Adipocyte (in vitro differentiated cells): Measurements from ENCODE around the gene SPSB4.

ENCODE experiments used
- DNase-seq: peaks from one replicate; pipeline ENCODE4 v3.0.0-alpha.2; 2015; ENCODE audit warnings: low read depth
- H3K27me3 ChIP-seq: replicated peaks from 2 replicates; pipeline ENCODE4 v1.7.0; 2013; ENCODE audit warnings: mild to moderate bottlenecking, low read length, moderate library complexity; ENCODE audit not compliant: control insufficient read depth, insufficient read depth
- H3K36me3 ChIP-seq: 2 replicates; pipeline ENCODE4 v1.7.0; 2013; ENCODE audit warnings: low read length, mild to moderate bottlenecking, moderate library complexity; ENCODE audit not compliant: control insufficient read depth, insufficient read depth, severe bottlenecking
- H3K4me1 ChIP-seq: 2 replicates; pipeline ENCODE4 v1.7.0; 2013; ENCODE audit warnings: mild to moderate bottlenecking, low read length, moderate library complexity; ENCODE audit not compliant: control insufficient read depth, insufficient read depth
- H3K4me3 ChIP-seq: 2 replicates; pipeline ENCODE4 v1.7.0; 2013; ENCODE audit warnings: mild to moderate bottlenecking, low read length, moderate library complexity
- H3K9ac ChIP-seq: 2 replicates; pipeline ENCODE4 v1.7.0; 2013; ENCODE audit warnings: mild to moderate bottlenecking, low read length, moderate library complexity
- H3K9me3 ChIP-seq: 2 replicates; pipeline ENCODE4 v1.7.0; 2013; ENCODE audit warnings: mild to moderate bottlenecking, low read length, moderate library complexity; ENCODE audit not compliant: control insufficient read depth

SPSB4 gene

GRCh38 chr3:141176775-141177174 is 125.6 kb downstream of the SPSB4 start:
- H3K4me1 ChIP-seq = no peaks in the 10 kb centered on the region
- no peak overlapping the region for H3K4me3 ChIP-seq
- no peak for DNase-seq
- no peaks in the 10 kb centered on the region for H3K36me3 ChIP-seq
- peaks cover 13% of the 10 kb centered on the region for H3K9me3 ChIP-seq
- peaks cover 10% of the 10 kb centered on the region for H3K27me3 ChIP-seq
- no peak overlapping the region for H3K9ac ChIP-seq

GRCh38 chr3:141178026-141178425 is 126.9 kb downstream of the SPSB4 start:
- Histone ChIP-seq H3K9me3 (peaks cover 13% of the 10 kb centered on the region), H3K27me3 (peaks cover 14% of the 10 kb centered on the region), H3K4me1 (no peaks in the 10 kb centered on the region), H3K9ac (no peak overlapping the region), H3K36me3 (no peaks in the 10 kb centered on the region), H3K4me3 (no peak overlapping the region)
- no peak for DNase-seq

GRCh38 chr3:141178551-141178950 is 127.4 kb downstream of the SPSB4 start:
- Histone ChIP-seq H3K9ac (no peak overlapping the region), H3K4me1 (no peaks in the 10 kb centered on the region), H3K4me3 (no peak overlapping the region), H3K36me3 (no peaks in the 10 kb centered on the region), H3K27me3 (peaks cover 14% of the 10 kb centered on the region), H3K9me3 (peaks cover 13% of the 10 kb centered on the region)
- no peak for DNase-seq

GRCh38 chr3:141179983-141180382 is 128.8 kb downstream of the SPSB4 start:
- DNase-seq = no peak
- H3K9ac ChIP-seq = no peak overlapping the region

GRCh38 chr3:141181196-141181595 is 130.0 kb downstream of the SPSB4 start:
- H3K4me3 ChIP-seq = no peak overlapping the region
- H3K9ac ChIP-seq = no peak overlapping the region
- H3K27me3 ChIP-seq = peaks cover 19% of the 10 kb centered on the region
- H3K36me3 ChIP-seq = no peaks in the 10 kb centered on the region
- no peak for DNase-seq
- no peaks in the 10 kb centered on the region for H3K4me1 ChIP-seq
- peaks cover 13% of the 10 kb centered on the region for H3K9me3 ChIP-seq

More at GRCh38 chr3:141179983-141180382, 128.8 kb downstream of the SPSB4 start:
- no peaks in the 10 kb centered on the region for H3K4me1 ChIP-seq
- no peaks in the 10 kb centered on the region for H3K36me3 ChIP-seq
- H3K27me3 ChIP-seq = peaks cover 14% of the 10 kb centered on the region
- peaks cover 13% of the 10 kb centered on the region for H3K9me3 ChIP-seq
- H3K4me3 ChIP-seq = no peak overlapping the region

GRCh38 chr3:141181819-141182218 is 130.7 kb downstream of the SPSB4 start:
- Histone ChIP-seq H3K4me1 (no peaks in the 10 kb centered on the region), H3K36me3 (no peaks in the 10 kb centered on the region), H3K9me3 (peaks cover 19% of the 10 kb centered on the region), H3K4me3 (no peak overlapping the region), H3K27me3 (peaks cover 25% of the 10 kb centered on the region), H3K9ac (no peak overlapping the region)
- no peak for DNase-seq

- Histone ChIP-seq H3K4me1 (no peaks in the 10 kb centered on the region), H3K27me3 (peaks cover 28% of the 10 kb centered on the region), H3K4me3 (no peak overlapping the region), H3K36me3 (no peaks in the 10 kb centered on the region), H3K9ac (no peak overlapping the region), H3K9me3 (peaks cover 19% of the 10 kb centered on the region)
- no peak for DNase-seq
These were observed 132.5 kb downstream of the SPSB4 start for GRCh38 chr3:141183606-141184005.

GRCh38 chr3:141184430-141184829 is 133.3 kb downstream of the SPSB4 start:
- H3K9me3 ChIP-seq = peaks cover 19% of the 10 kb centered on the region
- no peaks in the 10 kb centered on the region for H3K4me1 ChIP-seq
- no peak overlapping the region for H3K4me3 ChIP-seq
- H3K36me3 ChIP-seq = no peaks in the 10 kb centered on the region
- DNase-seq = no peak
- H3K27me3 ChIP-seq = peaks cover 28% of the 10 kb centered on the region
- H3K9ac ChIP-seq = no peak overlapping the region

- Histone ChIP-seq H3K9ac (no peak overlapping the region), H3K4me3 (no peak overlapping the region), H3K27me3 (peaks cover 44% of the 10 kb centered on the region), H3K36me3 (no peaks in the 10 kb centered on the region), H3K9me3 (peaks cover 13% of the 10 kb centered on the region), H3K4me1 (no peaks in the 10 kb centered on the region)
- peak; percentile 4 for DNase-seq
These were observed 140.1 kb downstream of the SPSB4 start for GRCh38 chr3:141191097-141191749.

GRCh38 chr3:141192345-141192744 is 141.2 kb downstream of the SPSB4 start:
- Histone ChIP-seq H3K27me3 (peaks cover 43% of the 10 kb centered on the region), H3K9ac (no peak overlapping the region), H3K4me3 (no peak overlapping the region)

GRCh38 chr3:141193066-141193830 is 142.1 kb downstream of the SPSB4 start:
- no peaks in the 10 kb centered on the region for H3K36me3 ChIP-seq
- peaks cover 20% of the 10 kb centered on the region for H3K9me3 ChIP-seq
- peaks cover 39% of the 10 kb centered on the region for H3K27me3 ChIP-seq
- no peak for DNase-seq
- no peak overlapping the region for H3K9ac ChIP-seq
- H3K4me3 ChIP-seq = no peak overlapping the region
- H3K4me1 ChIP-seq = no peaks in the 10 kb centered on the region

More at GRCh38 chr3:141192345-141192744, 141.2 kb downstream of the SPSB4 start:
- Histone ChIP-seq H3K36me3 (no peaks in the 10 kb centered on the region), H3K4me1 (no peaks in the 10 kb centered on the region), H3K9me3 (peaks cover 18% of the 10 kb centered on the region)
- DNase-seq = peak; percentile 97
